Endothelial cell of umbilical vein (primary cell): ENCODE measurements around the gene CCR9. TPM values are rescaled to one million over a fixed set of nuclear protein-coding genes. Genes with fewer than 3 reads are reported as not detected.

Experiments used
- BruUV-seq: library from RNA; stranded (reverse); fragments of 400-500 nt; replicated peaks from 2 replicates; lab custom pipeline; 2021; lab: Mats Ljungman, UMichigan
- CTCF ChIA-PET: fragments of 300-600, 350-600 bp; sonication (Branson Sonifier 250); formaldehyde crosslinking; loops from one replicate; lab custom pipeline; 2021; ENCODE audit warnings: antibody characterized with exemption, inconsistent platforms; lab: Charles Lee
- POLR2A ChIA-PET: fragments of 300-600, 350-600 bp; sonication (Branson Sonifier 250); formaldehyde crosslinking; loops from one replicate; lab custom pipeline; 2021; ENCODE audit warnings: antibody characterized with exemption, inconsistent platforms; lab: Charles Lee
- DNase-seq: peaks from one replicate; pipeline ENCODE4 v3.0.0-alpha.2; 2011; ENCODE audit warnings: low read depth, low spot score
- FAIRE-seq: peaks from 2 replicates; lab custom pipeline; 2011; peaks lifted over from hg19 to GRCh38; lab: Jason Lieb, UNC
- H2AFZ ChIP-seq: 2 replicates; pipeline ENCODE4 v1.6.0; 2012; ENCODE audit warnings: low read depth, low read length, control low read depth, inconsistent platforms
- H3K27ac ChIP-seq: 2 replicates; pipeline ENCODE4 v1.5.1; 2011; ENCODE audit warnings: low read depth, mild to moderate bottlenecking, control low read depth, low read length, moderate library complexity; ENCODE audit not compliant: insufficient read depth
- H3K27me3 ChIP-seq, 2 experiments: 2 replicates each; pipeline versions ENCODE4 v1.6.0 to v1.6.1; 2011; ENCODE audit warnings: low read length in 2 of 2, mixed read lengths in 1 of 2; ENCODE audit not compliant: control insufficient read depth in 2 of 2, insufficient read depth in 2 of 2
- H3K36me3 ChIP-seq, 2 experiments: 2 replicates in 1 of 2; 3 replicates in 1 of 2; pipeline ENCODE4 v1.5.1; 2011; ENCODE audit warnings: low read length in 2 of 2, mild to moderate bottlenecking in 1 of 2, moderate library complexity in 1 of 2; ENCODE audit not compliant: control insufficient read depth in 2 of 2, insufficient read depth in 2 of 2; ENCODE audit errors: extremely low read depth in 1 of 2
- H3K4me1 ChIP-seq: 3 replicates; pipeline ENCODE4 v1.5.1; 2011; ENCODE audit warnings: mild to moderate bottlenecking, low read length; ENCODE audit not compliant: control insufficient read depth, insufficient read depth; ENCODE audit errors: extremely low read depth
- H3K4me2 ChIP-seq: 2 replicates; pipeline ENCODE4 v1.6.1; 2011; ENCODE audit warnings: low read length, control low read depth, mixed read lengths; ENCODE audit not compliant: insufficient read depth
- H3K4me3 ChIP-seq, 3 experiments: fragments of 200-600 bp in 1 of 3; sonication (generic), shearing (Covaris generic) in 1 of 3; replicated peaks in 1 of 3; 2 replicates each; pipeline ENCODE4 v1.5.1; 2011 to 2016; ENCODE audit warnings: control low read depth in 3 of 3, low read length in 3 of 3, mild to moderate bottlenecking in 2 of 3, inconsistent platforms in 1 of 3, low read depth in 1 of 3, moderate library complexity in 1 of 3; ENCODE audit not compliant: insufficient read depth in 1 of 3
- H3K79me2 ChIP-seq: 2 replicates; pipeline ENCODE4 v1.6.0; 2012; ENCODE audit warnings: low read length, inconsistent platforms; ENCODE audit not compliant: control insufficient read depth, insufficient read depth
- H3K9ac ChIP-seq: replicated peaks from 2 replicates; pipeline ENCODE3; 2011; ENCODE audit warnings: low read length, control low read depth; ENCODE audit not compliant: insufficient read depth; ENCODE audit errors: extremely low read depth
- H3K9me1 ChIP-seq: replicated peaks from 3 replicates; pipeline ENCODE4 v1.6.0; 2011; ENCODE audit warnings: mild to moderate bottlenecking, low read length; ENCODE audit not compliant: control insufficient read depth, insufficient read depth; ENCODE audit errors: extremely low read depth
- H3K9me3 ChIP-seq: replicated peaks from 2 replicates; pipeline ENCODE4 v1.5.1; 2012; ENCODE audit warnings: low read length, inconsistent platforms; ENCODE audit not compliant: control insufficient read depth, insufficient read depth
- H4K20me1 ChIP-seq: replicated peaks from 2 replicates; pipeline ENCODE3; 2011; ENCODE audit warnings: mild to moderate bottlenecking, low read length; ENCODE audit not compliant: control insufficient read depth, insufficient read depth; ENCODE audit errors: extremely low read depth
- EZH2 ChIP-seq: IDR thresholded peaks from 2 replicates; pipeline ENCODE4 v1.6.1; 2012; ENCODE audit warnings: borderline replicate concordance, low read depth, mild to moderate bottlenecking, moderate library complexity, low read length, inconsistent platforms; ENCODE audit not compliant: severe bottlenecking
- FOS ChIP-seq: IDR thresholded peaks from 2 replicates; pipeline ENCODE4 v1.6.1; 2011; ENCODE audit warnings: mild to moderate bottlenecking, low read length, moderate library complexity, borderline replicate concordance; ENCODE audit not compliant: insufficient read depth
- GATA2 ChIP-seq: IDR thresholded peaks from 2 replicates; pipeline ENCODE4 v1.7.0; 2011; ENCODE audit warnings: low read depth, mild to moderate bottlenecking, moderate library complexity, mixed read lengths, low read length; ENCODE audit not compliant: insufficient read length, insufficient read depth
- JUN ChIP-seq: IDR thresholded peaks from 2 replicates; pipeline ENCODE4 v1.6.1; 2011; ENCODE audit warnings: borderline replicate concordance, low read depth; ENCODE audit not compliant: insufficient read length, insufficient read depth
- MYC ChIP-seq: IDR thresholded peaks from one replicate; pipeline ENCODE4 v1.6.1; 2011; ENCODE audit warnings: mild to moderate bottlenecking, low read depth, low read length
- POLR2A ChIP-seq: IDR thresholded peaks from 2 replicates; pipeline ENCODE4 v1.6.1; 2012; ENCODE audit warnings: low read depth, mild to moderate bottlenecking, control low read depth, low read length
- POLR2AphosphoS5 ChIP-seq: IDR thresholded peaks from 2 replicates; pipeline ENCODE4 v1.6.1; 2012; ENCODE audit warnings: low read depth, mild to moderate bottlenecking, control low read depth, low read length, moderate library complexity; ENCODE audit not compliant: insufficient read depth
- dilution Hi-C: fragments of 300-500 bp; cut with MboI; formaldehyde crosslinking; loops from one replicate; pipeline ENCODE4 v1.15.0; 2019; ENCODE audit warnings: low sequenced_read_pairs; ENCODE audit not compliant: extremely low pct_ligation_motif_present
- intact Hi-C: fragments of 100-400 bp; cut with micrococcal nuclease; formaldehyde crosslinking; loops from one replicate; pipeline ENCODE4 v1.10.0; 2022
- polyA plus RNA-seq, 4 experiments: library from polyadenylated mRNA; depleted of rRNA in 3 of 4; stranded (reverse) in 3 of 4; unstranded in 1 of 4; fragments of >200 nt; gene quantifications; 2 replicates each; pipeline versions ENCODE4 v1.2.1 to v1.2.3, GENCODE V29; 2011 to 2012; ENCODE audit warnings: missing spikeins in 1 of 4
- small RNA-seq: library from RNA; depleted of rRNA; stranded (forward); fragments of <200 nt; gene quantifications from one replicate; pipeline ENCODE3, GENCODE V24; 2012; ENCODE audit warnings: low replicate concordance, low read depth; ENCODE audit not compliant: insufficient read depth, insufficient read length
- total RNA-seq: library from RNA; stranded (reverse); gene quantifications from 2 replicates; pipeline ENCODE4 v1.2.3, GENCODE V29; 2021
- TF ChIP-seq, protein P1 (sequence below), 2 donors: IDR thresholded peaks; 1 replicate in 1 of 2; 2 replicates in 1 of 2; pipeline ENCODE4 v1.5.1; 2011; ENCODE audit warnings: low read length in 2 of 2, mild to moderate bottlenecking in 2 of 2, moderate library complexity in 2 of 2, control low read depth in 1 of 2, inconsistent platforms in 1 of 2, low read depth in 1 of 2; ENCODE audit not compliant: insufficient read depth in 1 of 2; ENCODE audit errors: extremely low read depth in 1 of 2
- TF ChIP-seq, protein P2 (sequence below): IDR thresholded peaks from 2 replicates; pipeline ENCODE4 v1.6.1; 2011; ENCODE audit not compliant: insufficient read depth, insufficient read length

CCR9 gene
- total and polyA plus RNA-seq, 2 donors (not counting 3 experiments of a cell fraction or from before 2014, with no cell fraction given) = not detected

DNA sequence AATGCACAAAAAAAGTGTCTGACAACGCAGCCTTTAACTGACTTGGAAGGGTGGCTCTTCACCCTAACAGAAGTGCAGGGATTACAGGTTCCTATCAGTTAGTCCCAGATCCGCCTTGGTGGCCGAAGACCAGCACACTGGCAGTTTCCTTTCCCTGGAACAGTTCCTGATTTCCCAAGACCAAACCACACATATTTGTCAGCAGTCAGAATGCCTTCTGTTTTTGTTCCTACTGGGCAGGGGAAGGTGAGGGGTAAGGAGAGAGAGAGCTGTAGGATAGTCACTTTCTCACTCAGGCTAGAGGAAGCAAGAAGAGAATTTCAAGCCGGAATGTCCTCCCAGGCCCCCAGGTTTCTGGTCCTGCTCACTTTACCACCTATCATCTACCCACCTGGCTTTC is 66.1 kb downstream of the CCR9 start:
- dilution Hi-C loops (no loop called here), intact Hi-C loops (no loop called here)
- Histone ChIP-seq H3K9me1 (no peaks in the 10 kb centered on the region), H4K20me1 (no peaks in the 10 kb centered on the region), H3K9ac (no peak overlapping the region), H3K4me3 (no peak overlapping the region), H2AFZ (no peak overlapping the region), H3K36me3 (peaks cover 10 to 59% of the 10 kb centered on the region in 2 experiments), H3K79me2 (no peaks in the 10 kb centered on the region), H3K9me3 (no peaks in the 10 kb centered on the region), H3K4me1 (no peaks in the 10 kb centered on the region), H3K27me3 (no peaks in the 10 kb centered on the region), H3K27ac (no peak overlapping the region), H3K4me2 (no peak overlapping the region)
- ChIA-PET CTCF (interaction anchor here (0.6 to 4.8 kb wide), 2 partner anchors 13 to 441 kb away, joined by 5 to 22 read pairs; no protein-coding TSS in a partner anchor), POLR2A (no interaction called here)
- no peak for TF ChIP-seq JUN
- TF ChIP-seq, protein P1, sequence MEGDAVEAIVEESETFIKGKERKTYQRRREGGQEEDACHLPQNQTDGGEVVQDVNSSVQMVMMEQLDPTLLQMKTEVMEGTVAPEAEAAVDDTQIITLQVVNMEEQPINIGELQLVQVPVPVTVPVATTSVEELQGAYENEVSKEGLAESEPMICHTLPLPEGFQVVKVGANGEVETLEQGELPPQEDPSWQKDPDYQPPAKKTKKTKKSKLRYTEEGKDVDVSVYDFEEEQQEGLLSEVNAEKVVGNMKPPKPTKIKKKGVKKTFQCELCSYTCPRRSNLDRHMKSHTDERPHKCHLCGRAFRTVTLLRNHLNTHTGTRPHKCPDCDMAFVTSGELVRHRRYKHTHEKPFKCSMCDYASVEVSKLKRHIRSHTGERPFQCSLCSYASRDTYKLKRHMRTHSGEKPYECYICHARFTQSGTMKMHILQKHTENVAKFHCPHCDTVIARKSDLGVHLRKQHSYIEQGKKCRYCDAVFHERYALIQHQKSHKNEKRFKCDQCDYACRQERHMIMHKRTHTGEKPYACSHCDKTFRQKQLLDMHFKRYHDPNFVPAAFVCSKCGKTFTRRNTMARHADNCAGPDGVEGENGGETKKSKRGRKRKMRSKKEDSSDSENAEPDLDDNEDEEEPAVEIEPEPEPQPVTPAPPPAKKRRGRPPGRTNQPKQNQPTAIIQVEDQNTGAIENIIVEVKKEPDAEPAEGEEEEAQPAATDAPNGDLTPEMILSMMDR (IDR thresholded peaks at IDR 0.05; ENCODE audit: extremely low read depth in 1 of 2, insufficient read depth in 1 of 2, low read depth in 1 of 2, low read length in 2 of 2) = no peak
- no peak for TF ChIP-seq POLR2AphosphoS5
- TF ChIP-seq EZH2 = no peak
- TF ChIP-seq, protein P2, sequence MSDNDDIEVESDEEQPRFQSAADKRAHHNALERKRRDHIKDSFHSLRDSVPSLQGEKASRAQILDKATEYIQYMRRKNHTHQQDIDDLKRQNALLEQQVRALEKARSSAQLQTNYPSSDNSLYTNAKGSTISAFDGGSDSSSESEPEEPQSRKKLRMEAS = no peak
- TF ChIP-seq MYC = no peak
- TF ChIP-seq POLR2A = no peak
- TF ChIP-seq GATA2 = no peak
- TF ChIP-seq FOS = no peak
- DNase-seq (no peak), FAIRE-seq (no peak)
- BruUV-seq = no TSS peak

Small RNA genes within 50 kb of the gene (small RNA-seq; reads per million reads assigned to genes)
- gene RF00019 = not detected

Other genes starting within 250 kb of the CCR9 start
- 35.4 and 39.9 TPM in 2 replicates for gene SACM1L, start 197.1 kb upstream of the CCR9 start, total RNA-seq
- gene SACM1L, start 197.1 kb upstream of the CCR9 start, polyA plus RNA-seq = 9.1 and 11.9 TPM in 2 replicates
- gene SLC6A20, start 90.0 kb upstream of the CCR9 start, total RNA-seq = not detected in 2 replicates
- gene SLC6A20, start 90.0 kb upstream of the CCR9 start, polyA plus RNA-seq = not detected in 2 replicates
- gene LZTFL1, start 44.4 kb upstream of the CCR9 start, total RNA-seq = 15.1 and 18.2 TPM in 2 replicates
- gene LZTFL1, start 44.4 kb upstream of the CCR9 start, polyA plus RNA-seq = 9.7 and 26.1 TPM in 2 replicates
- gene CXCR6, start 56.9 kb downstream of the CCR9 start, total RNA-seq = not detected in 2 replicates
- not detected in 2 replicates for gene CXCR6, start 56.9 kb downstream of the CCR9 start, polyA plus RNA-seq
- 20.2 and 20.8 TPM in 2 replicates for gene FYCO1, start 109.3 kb downstream of the CCR9 start, total RNA-seq
- 11.1 and 13.9 TPM in 2 replicates for gene FYCO1, start 109.3 kb downstream of the CCR9 start, polyA plus RNA-seq
- not detected in 2 replicates for gene XCR1, start 140.9 kb downstream of the CCR9 start, total RNA-seq
- gene XCR1, start 140.9 kb downstream of the CCR9 start, polyA plus RNA-seq = not detected in 2 replicates